ENCODE measurements around the gene ZNF862. TPM values are rescaled to one million over a fixed set of nuclear protein-coding genes. Genes with fewer than 3 reads are reported as not detected.
"Not testable (repeated sequence)": the region's sequence is repeated elsewhere in the genome, so short reads cannot be mapped to it uniquely, and the experiment has no call there.

The ZNF862 gene
- total and polyA plus RNA-seq, 2 donors (not counting 1 experiment from before 2014, with no cell fraction given): 24.1 to 33.0 TPM

DNA sequence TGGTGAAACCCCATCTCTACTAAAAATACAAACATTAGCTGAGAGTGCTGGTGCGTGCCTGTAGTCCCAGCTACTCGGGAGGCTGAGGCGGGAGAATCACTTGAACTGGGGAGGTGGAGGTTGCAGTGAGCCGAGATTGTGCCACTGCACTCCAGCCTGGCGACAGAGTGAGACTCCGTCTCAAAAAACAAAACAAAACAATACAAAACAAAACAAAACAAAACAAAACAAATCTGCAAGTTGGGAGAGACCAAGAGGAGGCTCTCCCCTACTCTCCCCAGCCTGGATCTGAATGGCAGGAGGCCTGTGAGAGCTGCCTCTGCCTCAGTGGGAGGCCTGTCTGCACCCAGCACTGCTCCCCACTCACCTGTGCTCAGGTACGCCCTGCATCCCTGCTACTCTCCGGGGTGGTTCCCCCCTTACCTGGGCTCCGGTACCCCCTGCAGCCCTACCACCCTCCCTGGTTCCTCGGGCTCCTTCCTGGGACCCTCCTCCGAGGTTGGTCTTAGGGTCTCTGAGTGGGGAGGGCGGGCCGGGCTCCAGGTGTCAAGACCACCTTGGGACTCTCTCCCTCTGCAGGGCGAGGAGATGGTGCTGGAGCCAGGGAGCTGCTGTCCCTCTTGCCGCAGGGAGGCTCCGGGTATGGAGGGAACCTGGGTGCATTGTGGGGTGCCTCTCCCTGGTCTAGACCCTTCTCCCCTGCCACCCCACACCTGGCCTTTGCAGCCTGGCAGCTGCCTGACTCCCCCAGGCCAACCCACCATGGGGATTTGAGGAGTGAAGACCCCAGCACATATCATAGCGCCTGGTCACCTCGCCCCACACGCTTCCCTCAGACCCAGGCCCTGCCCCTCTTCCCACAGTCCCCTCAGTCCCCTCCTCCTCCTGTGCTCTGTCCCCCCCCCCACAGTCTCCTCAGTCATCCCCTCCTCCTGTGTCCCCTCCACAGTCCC lies 9.5 kb upstream of the ZNF862 start:
- WGBS (ENCODE audit: insufficient coverage): 82% methylated on average over 5 of the region's 19 CpGs
- no peak for ATAC-seq (ENCODE audit: low read depth)

DNA sequence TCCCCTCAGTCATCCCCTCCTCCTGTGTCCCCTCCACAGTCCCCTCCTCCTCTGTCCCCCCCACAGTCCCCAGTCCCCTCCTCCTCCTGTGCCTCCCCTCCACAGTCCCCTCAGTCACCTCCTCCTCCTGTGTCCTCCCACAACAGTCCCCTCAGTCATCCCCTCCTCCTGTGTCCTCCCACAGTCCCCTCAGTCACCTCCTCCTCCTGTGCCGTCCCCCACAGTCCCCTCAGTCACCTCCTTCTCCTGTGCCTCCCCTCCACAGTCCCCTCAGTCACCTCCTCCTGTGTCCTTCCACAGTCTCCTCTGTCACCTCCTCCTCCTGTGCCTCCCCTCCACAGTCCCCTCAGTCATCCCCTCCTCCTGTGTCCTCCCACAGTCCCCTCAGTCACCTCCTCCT lies 7.6 kb upstream of the ZNF862 start:
- H3K27me3 ChIP-seq (replicated peaks in 1 of 4; ENCODE audit: control extremely low read depth in 1 of 4, control insufficient read depth in 3 of 4, insufficient read depth in 4 of 4, low read length in 3 of 4); H4K20me1 ChIP-seq (ENCODE audit: control insufficient read depth, insufficient read depth, low read length, poor library complexity, severe bottlenecking); H2AFZ ChIP-seq (ENCODE audit: insufficient read depth, low read depth, low read length, poor library complexity, severe bottlenecking); H3K36me3 ChIP-seq (replicated peaks in 1 of 2; ENCODE audit: control extremely low read depth in 1 of 2, control insufficient read depth in 1 of 2, extremely low read depth in 1 of 2, insufficient read depth in 2 of 2, low read length in 1 of 2); CTCF ChIA-PET; H3K9ac ChIP-seq (ENCODE audit: low read length); H3K4me3 Mint-ChIP-seq; H3K9me3 ChIP-seq (ENCODE audit: control extremely low read depth in 1 of 3, control insufficient read depth in 2 of 3, insufficient read depth in 1 of 3, low read length in 2 of 3); H3K27ac ChIP-seq (ENCODE audit: low read length in 2 of 2); DNase-seq; H3K4me2 ChIP-seq (replicated peaks; ENCODE audit: low read depth, low read length, poor library complexity, severe bottlenecking); H3K27ac Mint-ChIP-seq; H3K4me3 ChIP-seq (ENCODE audit: control extremely low read depth in 1 of 5, extremely low read depth in 1 of 5, insufficient read depth in 1 of 5, low read depth in 2 of 5, low read length in 4 of 5); intact Hi-C loops (cut with micrococcal nuclease); H3K79me2 ChIP-seq (ENCODE audit: control insufficient read depth, insufficient read depth, low read length); H3K4me1 ChIP-seq (ENCODE audit: control insufficient read depth in 2 of 2, insufficient read depth in 2 of 2, low read length in 2 of 2); H3K9me3 Mint-ChIP-seq (ENCODE audit: insufficient read depth); ATAC-seq (ENCODE audit: low read depth); H3K4me1 Mint-ChIP-seq: not testable (repeated sequence)
- POLR2A ChIA-PET: interaction anchor here (0.7 kb wide), 1 partner anchor 282 kb away, joined by 6 read pairs; no protein-coding TSS in a partner anchor
- 50% methylated on average over 1 of the region's 1 CpG for WGBS (ENCODE audit: insufficient coverage)
- H3K27me3 Mint-ChIP-seq: peaks cover 30% of the 10 kb centered on the region

More for the DNA sequence above, 9.5 kb upstream of the ZNF862 start:
- H3K4me3 Mint-ChIP-seq: no peak overlapping the region
- H3K9me3 ChIP-seq (ENCODE audit: control extremely low read depth in 1 of 3, control insufficient read depth in 2 of 3, insufficient read depth in 1 of 3, low read length in 2 of 3): no peaks in the 10 kb centered on the region
- POLR2A ChIA-PET: no interaction called here
- no peaks in the 10 kb centered on the region for H3K4me1 ChIP-seq (ENCODE audit: control insufficient read depth in 2 of 2, insufficient read depth in 2 of 2, low read length in 2 of 2)
- no peak overlapping the region for H2AFZ ChIP-seq (ENCODE audit: insufficient read depth, low read depth, low read length, poor library complexity, severe bottlenecking)
- H3K4me1 Mint-ChIP-seq: no peaks in the 10 kb centered on the region
- no peak for DNase-seq
- no peaks in the 10 kb centered on the region for H3K9me3 Mint-ChIP-seq (ENCODE audit: insufficient read depth)
- intact Hi-C loops (cut with micrococcal nuclease): no loop called here
- no peak overlapping the region for H3K9ac ChIP-seq (ENCODE audit: low read length)
- no peaks in the 10 kb centered on the region for H4K20me1 ChIP-seq (ENCODE audit: control insufficient read depth, insufficient read depth, low read length, poor library complexity, severe bottlenecking)
- H3K27ac ChIP-seq (ENCODE audit: low read length in 2 of 2): no peak overlapping the region
- H3K79me2 ChIP-seq (ENCODE audit: control insufficient read depth, insufficient read depth, low read length): no peaks in the 10 kb centered on the region
- TF ChIP-seq, protein P1, sequence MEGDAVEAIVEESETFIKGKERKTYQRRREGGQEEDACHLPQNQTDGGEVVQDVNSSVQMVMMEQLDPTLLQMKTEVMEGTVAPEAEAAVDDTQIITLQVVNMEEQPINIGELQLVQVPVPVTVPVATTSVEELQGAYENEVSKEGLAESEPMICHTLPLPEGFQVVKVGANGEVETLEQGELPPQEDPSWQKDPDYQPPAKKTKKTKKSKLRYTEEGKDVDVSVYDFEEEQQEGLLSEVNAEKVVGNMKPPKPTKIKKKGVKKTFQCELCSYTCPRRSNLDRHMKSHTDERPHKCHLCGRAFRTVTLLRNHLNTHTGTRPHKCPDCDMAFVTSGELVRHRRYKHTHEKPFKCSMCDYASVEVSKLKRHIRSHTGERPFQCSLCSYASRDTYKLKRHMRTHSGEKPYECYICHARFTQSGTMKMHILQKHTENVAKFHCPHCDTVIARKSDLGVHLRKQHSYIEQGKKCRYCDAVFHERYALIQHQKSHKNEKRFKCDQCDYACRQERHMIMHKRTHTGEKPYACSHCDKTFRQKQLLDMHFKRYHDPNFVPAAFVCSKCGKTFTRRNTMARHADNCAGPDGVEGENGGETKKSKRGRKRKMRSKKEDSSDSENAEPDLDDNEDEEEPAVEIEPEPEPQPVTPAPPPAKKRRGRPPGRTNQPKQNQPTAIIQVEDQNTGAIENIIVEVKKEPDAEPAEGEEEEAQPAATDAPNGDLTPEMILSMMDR (IDR thresholded peaks at IDR 0.05): no peak
- no peak for TF ChIP-seq EZH2 (IDR thresholded peaks at IDR 0.05; ENCODE audit: borderline replicate concordance, insufficient read depth, low read depth, low read length, poor library complexity, severe bottlenecking)
- no peak overlapping the region for H3K4me3 ChIP-seq (ENCODE audit: control extremely low read depth in 1 of 5, extremely low read depth in 1 of 5, insufficient read depth in 1 of 5, low read depth in 2 of 5, low read length in 4 of 5)
- H3K27me3 ChIP-seq (replicated peaks in 1 of 4; ENCODE audit: control extremely low read depth in 1 of 4, control insufficient read depth in 3 of 4, insufficient read depth in 4 of 4, low read length in 3 of 4): peaks cover 0 to 7% (median 0%) of the 10 kb centered on the region in 4 experiments
- H3K27ac Mint-ChIP-seq: no peak overlapping the region
- H3K27me3 Mint-ChIP-seq: peaks cover 14% of the 10 kb centered on the region
- H3K4me2 ChIP-seq (replicated peaks; ENCODE audit: low read depth, low read length, poor library complexity, severe bottlenecking): no peak overlapping the region
- CTCF ChIA-PET: no interaction called here
- no peaks in the 10 kb centered on the region for H3K36me3 ChIP-seq (replicated peaks in 1 of 2; ENCODE audit: control extremely low read depth in 1 of 2, control insufficient read depth in 1 of 2, extremely low read depth in 1 of 2, insufficient read depth in 2 of 2, low read length in 1 of 2)
